A549 (cell line): Measurements from ENCODE around the gene DISP3.

Source experiments
- CBX2 ChIP-seq: fragments of 200-600 bp; sonication (generic); IDR thresholded peaks from 2 replicates; pipeline ENCODE4 v1.6.1; 2016; ENCODE audit warnings: low read depth, mild to moderate bottlenecking, borderline replicate concordance
- EP300 ChIP-seq, 2 experiments: fragments of >200 bp; sonication (Bioruptor Twin); formaldehyde crosslinking; IDR thresholded peaks; 2 replicates in 1 of 2; 3 replicates in 1 of 2; pipeline ENCODE4 v1.6.1; 2016 to 2017
- ESRRA ChIP-seq: fragments of 150-350 bp; IDR thresholded peaks from 2 replicates; pipeline ENCODE4 v1.6.1; 2014; ENCODE audit warnings: mild to moderate bottlenecking, low read length, borderline replicate concordance
- FOSB ChIP-seq: fragments of 250-450 bp; sonication (Bioruptor Pico); IDR thresholded peaks from 2 replicates; pipeline ENCODE4 v1.5.0; 2020; ENCODE audit warnings: mild to moderate bottlenecking, moderate library complexity
- JUN ChIP-seq, 2 experiments: fragments of >200 bp; sonication (Bioruptor Twin); formaldehyde crosslinking; IDR thresholded peaks; 2 replicates in 1 of 2; 3 replicates in 1 of 2; pipeline ENCODE4 v1.6.1; 2016 to 2017
- NFE2L2 ChIP-seq: fragments of 150-350 bp; conservative IDR thresholded peaks from 2 replicates; pipeline ENCODE4 v1.6.1; 2014; ENCODE audit warnings: low read length
- RAD21 ChIP-seq, 2 experiments: fragments of >200 bp in 1 of 2; sonication (Bioruptor Twin) in 1 of 2; formaldehyde crosslinking in 1 of 2; IDR thresholded peaks in 1 of 2; conservative IDR thresholded peaks in 1 of 2; 2 replicates in 1 of 2; 3 replicates in 1 of 2; pipeline ENCODE4 v1.6.1; 2012 to 2018; ENCODE audit warnings: inconsistent platforms in 1 of 2
- RCOR1 ChIP-seq: fragments of 150-350 bp; IDR thresholded peaks from 2 replicates; pipeline ENCODE4 v1.6.1; 2014; ENCODE audit warnings: antibody characterized with exemption, low read length, low read depth
- SMC3 ChIP-seq: fragments of >200 bp; sonication (Bioruptor Twin); formaldehyde crosslinking; IDR thresholded peaks from 3 replicates; pipeline ENCODE4 v1.6.1; 2018; ENCODE audit warnings: inconsistent platforms
- TP53 ChIP-seq: fragments of 250-450 bp; sonication (Bioruptor Pico); IDR thresholded peaks from 2 replicates; pipeline ENCODE4 v1.5.0; 2021; ENCODE audit warnings: mild to moderate bottlenecking, moderate library complexity
- TF ChIP-seq, protein P1 (sequence below): fragments of >200 bp; sonication (Bioruptor Twin); formaldehyde crosslinking; IDR thresholded peaks from 3 replicates; pipeline ENCODE4 v1.5.1; 2016

DNA sequence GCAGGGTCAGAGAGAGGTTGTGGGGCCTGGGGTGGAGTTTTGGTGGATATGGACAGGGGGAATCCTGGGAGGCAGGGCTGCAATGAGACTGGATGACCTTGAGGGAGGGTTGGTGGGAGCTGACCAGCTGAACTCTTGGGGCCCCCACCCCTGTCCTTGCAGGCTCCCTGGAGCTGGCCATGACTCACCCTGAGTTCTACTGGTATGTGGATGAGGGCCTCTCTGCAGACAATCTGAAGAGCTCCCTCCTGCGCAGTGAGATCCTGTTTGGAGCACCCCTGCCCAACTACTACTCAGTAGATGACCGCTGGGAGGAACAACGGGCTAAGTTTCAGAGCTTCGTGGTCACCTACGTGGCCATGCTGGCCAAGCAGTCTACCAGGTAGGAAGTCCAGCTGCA, 23.6 kb downstream of the DISP3 start:
- TF ChIP-seq NFE2L2 = no peak
- no peak for TF ChIP-seq RAD21 (conservative IDR thresholded peaks at IDR 0.05 in 1 of 2, IDR thresholded peaks at IDR 0.05 in 1 of 2)
- no peak for TF ChIP-seq SMC3
- TF ChIP-seq, protein P1, sequence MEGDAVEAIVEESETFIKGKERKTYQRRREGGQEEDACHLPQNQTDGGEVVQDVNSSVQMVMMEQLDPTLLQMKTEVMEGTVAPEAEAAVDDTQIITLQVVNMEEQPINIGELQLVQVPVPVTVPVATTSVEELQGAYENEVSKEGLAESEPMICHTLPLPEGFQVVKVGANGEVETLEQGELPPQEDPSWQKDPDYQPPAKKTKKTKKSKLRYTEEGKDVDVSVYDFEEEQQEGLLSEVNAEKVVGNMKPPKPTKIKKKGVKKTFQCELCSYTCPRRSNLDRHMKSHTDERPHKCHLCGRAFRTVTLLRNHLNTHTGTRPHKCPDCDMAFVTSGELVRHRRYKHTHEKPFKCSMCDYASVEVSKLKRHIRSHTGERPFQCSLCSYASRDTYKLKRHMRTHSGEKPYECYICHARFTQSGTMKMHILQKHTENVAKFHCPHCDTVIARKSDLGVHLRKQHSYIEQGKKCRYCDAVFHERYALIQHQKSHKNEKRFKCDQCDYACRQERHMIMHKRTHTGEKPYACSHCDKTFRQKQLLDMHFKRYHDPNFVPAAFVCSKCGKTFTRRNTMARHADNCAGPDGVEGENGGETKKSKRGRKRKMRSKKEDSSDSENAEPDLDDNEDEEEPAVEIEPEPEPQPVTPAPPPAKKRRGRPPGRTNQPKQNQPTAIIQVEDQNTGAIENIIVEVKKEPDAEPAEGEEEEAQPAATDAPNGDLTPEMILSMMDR = no peak
- no peak for TF ChIP-seq TP53 (CRISPR knock-in tag)
- no peak for TF ChIP-seq ESRRA
- no peak for TF ChIP-seq JUN (IDR thresholded peaks at IDR 0.05)
- TF ChIP-seq FOSB (CRISPR knock-in tag) = no peak
- TF ChIP-seq CBX2 = no peak
- no peak for TF ChIP-seq RCOR1
- no peak for TF ChIP-seq EP300 (IDR thresholded peaks at IDR 0.05)
